GM18505 (cell line): ENCODE measurements around the gene KLHL36.

Experiments used
- ATAC-seq: cut with Tn5 transposase; IDR thresholded peaks from one replicate; pipeline ENCODE4 v1.9.1; 2021; ENCODE audit not compliant: unreplicated experiment
- POLR2A ChIP-seq: IDR thresholded peaks from 4 replicates; pipeline ENCODE4 v1.6.1; 2011; ENCODE audit warnings: borderline replicate concordance; ENCODE audit not compliant: insufficient read depth, insufficient read length; ENCODE audit errors: extremely low read depth

Gene KLHL36

DNA sequence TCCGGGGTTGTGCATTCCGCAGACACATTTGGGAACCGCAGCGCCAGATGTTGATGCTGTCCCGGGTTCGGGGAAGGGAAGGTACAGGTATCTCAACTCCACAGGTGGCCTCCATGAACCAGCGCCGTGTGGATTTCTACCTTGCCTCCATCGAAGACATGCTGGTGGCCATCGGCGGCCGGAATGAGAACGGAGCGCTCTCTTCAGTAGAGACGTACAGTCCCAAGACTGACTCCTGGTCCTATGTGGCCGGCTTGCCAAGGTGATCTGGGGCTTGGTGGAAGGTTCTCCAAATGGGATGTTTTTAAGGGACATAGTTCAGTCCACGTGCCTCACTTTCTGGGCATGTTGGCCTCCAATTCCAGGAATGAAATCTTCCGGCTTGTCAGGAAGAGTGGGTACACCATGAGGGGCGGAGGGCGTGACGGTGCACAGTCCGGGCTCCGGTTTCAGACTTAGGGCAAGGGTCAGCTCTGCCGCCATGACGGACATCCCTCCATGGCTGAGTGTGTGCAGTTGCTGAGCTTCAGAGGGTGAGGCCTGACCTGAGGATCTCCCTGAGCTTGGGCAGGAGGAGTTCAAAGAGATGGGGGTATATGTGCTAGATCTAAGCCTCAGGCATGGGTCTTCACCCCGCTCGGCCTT is 11.5 kb downstream of the KLHL36 start:
- ATAC-seq = no peak
- no peak for TF ChIP-seq POLR2A

GRCh38 chr16:84660973-84661372 is 12.7 kb downstream of the KLHL36 start:
- no peak for ATAC-seq

DNA sequence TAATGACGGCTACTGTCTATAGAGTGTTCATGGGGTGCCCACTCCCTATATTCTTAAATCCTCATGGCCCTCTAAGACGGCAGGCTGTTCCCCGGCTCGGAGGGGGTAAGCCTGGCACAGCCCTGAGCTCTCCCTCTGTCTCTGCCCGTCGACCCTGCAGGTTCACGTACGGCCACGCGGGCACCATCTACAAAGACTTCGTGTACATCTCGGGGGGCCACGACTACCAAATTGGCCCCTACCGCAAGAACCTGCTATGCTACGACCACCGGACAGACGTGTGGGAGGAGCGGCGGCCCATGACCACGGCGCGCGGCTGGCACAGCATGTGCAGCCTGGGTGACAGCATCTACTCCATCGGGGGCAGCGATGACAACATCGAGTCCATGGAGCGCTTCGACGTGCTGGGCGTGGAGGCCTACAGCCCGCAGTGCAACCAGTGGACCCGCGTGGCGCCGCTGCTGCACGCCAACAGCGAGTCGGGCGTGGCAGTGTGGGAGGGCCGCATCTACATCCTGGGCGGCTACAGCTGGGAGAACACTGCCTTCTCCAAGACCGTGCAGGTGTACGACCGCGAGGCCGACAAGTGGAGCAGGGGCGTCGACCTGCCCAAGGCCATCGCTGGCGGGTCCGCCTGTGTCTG is 13.2 kb downstream of the KLHL36 start:
- no peak for TF ChIP-seq POLR2A
- no peak for ATAC-seq

More at GRCh38 chr16:84660973-84661372, 12.7 kb downstream of the KLHL36 start:
- TF ChIP-seq POLR2A = no peak

- TF ChIP-seq POLR2A = no peak
- no peak for ATAC-seq
Measured at GRCh38 chr16:84662471-84662870, 14.2 kb downstream of the KLHL36 start.

DNA sequence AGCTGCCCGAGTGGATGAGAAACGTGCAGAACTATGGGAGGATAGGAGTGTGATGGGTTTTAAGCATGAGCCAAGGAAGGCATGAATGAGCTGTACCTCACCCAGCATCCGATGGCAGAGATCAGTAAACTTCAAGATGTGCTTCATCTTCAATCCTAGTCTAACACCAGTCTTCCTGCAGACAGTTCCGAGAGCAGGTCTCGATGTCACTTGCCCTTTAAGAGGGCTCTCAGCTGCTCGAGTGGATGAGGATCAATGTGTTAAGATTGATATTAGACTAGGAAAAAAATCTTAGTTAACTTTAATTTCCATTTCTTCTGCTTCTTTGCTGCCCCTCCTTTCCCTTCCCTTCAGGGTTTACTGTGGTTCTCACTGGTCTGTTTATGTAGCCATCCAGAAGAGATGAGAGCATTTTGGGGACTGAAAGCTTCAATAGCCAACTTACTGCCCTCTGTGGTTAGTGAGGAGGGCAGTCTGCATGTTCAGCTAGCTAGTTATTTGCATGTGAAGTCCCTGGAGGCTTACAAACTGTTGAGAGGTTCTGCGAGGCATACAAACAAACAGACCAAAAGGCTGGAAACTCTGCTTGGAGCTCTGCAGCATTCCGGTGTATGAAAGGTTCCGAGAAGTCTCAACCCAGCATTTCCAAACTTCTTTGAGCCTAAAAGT is 15.3 kb downstream of the KLHL36 start:
- peak; percentile 53 for ATAC-seq
- no peak for TF ChIP-seq POLR2A

DNA sequence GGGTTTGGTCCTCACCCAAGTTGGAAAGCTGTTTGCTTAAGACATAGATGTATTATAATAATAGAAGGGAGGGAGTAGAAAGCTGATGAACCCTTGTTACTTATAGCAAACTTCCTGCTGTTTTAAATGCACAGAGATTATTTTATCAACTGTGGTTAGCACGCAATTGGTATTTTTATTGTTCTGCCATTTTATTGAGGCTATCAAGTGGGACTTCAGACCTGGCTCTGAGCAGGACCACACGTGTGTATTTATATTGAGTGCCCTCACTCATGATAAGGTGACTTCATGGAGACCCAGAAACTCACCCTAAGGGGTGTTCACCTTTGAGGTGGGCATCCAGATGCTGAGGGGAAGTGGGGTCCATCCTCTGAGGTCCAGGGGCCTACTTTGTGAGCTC is 17.0 kb downstream of the KLHL36 start:
- no peak for ATAC-seq
- no peak for TF ChIP-seq POLR2A

DNA sequence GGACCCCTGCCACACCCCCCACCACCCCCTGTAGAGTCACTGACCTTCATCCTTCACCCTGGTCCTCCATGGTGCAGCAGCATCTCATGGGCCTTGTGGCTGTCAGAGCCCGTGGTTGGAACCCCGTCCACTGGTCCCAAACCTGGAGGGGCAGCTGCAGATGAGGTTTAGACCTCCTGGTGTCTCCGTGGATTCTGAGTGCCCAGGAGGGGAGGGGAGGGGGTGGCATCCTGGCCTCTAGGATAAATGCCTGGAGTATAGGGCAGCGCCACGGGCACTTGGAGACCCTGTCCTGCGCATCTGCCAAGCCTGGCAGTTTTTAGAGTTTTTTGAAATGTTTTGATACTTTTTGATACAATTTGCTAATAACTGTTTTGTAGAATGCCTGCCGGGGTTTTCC is 17.5 kb downstream of the KLHL36 start:
- TF ChIP-seq POLR2A = no peak
- no peak for ATAC-seq

DNA sequence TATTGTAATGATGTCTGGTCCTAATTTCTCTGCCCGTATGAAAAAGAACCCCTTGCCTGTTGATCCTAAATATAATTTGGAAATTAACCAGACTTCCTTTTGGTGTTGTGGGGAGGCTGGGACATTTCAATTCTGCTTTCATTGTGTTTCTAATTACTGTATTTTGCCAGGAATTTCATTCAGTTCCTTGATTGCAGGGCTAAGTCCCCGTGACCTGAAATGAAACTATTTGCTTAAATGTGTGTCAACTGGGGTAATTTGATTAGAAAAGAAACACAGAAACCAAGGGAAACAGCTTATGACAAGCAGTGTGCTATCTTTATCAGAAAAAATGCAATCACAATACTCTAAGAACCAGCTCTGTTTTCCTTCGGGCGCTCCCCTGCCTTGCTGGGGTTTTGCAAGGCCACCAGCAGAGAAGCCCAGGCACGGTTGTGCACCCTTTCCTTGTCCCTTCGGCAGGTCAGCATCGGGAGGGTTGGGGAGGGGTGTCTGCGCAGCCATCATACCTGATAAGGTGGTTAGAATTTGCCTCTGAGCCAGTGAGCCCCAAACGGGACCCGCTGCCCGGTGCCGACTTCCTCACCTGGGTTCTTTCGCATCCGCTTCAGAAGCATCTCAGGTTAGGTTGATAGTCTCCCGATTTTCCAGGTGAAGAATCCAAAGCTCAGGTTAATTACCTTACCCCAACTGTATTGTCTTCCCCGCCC is 19.4 kb downstream of the KLHL36 start:
- no peak for ATAC-seq
- no peak for TF ChIP-seq POLR2A

DNA sequence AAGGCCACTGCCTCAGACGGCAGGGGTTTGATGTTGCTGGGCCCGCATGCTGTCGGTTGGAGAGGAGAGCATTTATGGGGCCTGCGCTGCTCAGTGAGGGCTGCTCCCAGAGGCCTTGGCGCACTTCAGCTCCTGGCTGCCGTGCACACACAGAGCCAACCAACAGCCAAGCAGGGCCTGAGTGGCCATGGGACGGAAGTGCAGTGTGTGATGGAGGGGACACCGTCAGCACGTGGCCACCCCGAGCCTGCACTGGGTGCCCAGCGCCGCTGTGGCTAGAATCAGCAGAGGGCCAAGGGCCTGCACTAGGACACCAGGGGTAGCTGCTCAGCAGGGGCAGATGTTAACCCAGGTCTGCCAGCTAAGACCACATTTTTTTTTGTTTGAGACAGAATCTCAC is 21.8 kb downstream of the KLHL36 start:
- TF ChIP-seq POLR2A = no peak
- no peak for ATAC-seq

DNA sequence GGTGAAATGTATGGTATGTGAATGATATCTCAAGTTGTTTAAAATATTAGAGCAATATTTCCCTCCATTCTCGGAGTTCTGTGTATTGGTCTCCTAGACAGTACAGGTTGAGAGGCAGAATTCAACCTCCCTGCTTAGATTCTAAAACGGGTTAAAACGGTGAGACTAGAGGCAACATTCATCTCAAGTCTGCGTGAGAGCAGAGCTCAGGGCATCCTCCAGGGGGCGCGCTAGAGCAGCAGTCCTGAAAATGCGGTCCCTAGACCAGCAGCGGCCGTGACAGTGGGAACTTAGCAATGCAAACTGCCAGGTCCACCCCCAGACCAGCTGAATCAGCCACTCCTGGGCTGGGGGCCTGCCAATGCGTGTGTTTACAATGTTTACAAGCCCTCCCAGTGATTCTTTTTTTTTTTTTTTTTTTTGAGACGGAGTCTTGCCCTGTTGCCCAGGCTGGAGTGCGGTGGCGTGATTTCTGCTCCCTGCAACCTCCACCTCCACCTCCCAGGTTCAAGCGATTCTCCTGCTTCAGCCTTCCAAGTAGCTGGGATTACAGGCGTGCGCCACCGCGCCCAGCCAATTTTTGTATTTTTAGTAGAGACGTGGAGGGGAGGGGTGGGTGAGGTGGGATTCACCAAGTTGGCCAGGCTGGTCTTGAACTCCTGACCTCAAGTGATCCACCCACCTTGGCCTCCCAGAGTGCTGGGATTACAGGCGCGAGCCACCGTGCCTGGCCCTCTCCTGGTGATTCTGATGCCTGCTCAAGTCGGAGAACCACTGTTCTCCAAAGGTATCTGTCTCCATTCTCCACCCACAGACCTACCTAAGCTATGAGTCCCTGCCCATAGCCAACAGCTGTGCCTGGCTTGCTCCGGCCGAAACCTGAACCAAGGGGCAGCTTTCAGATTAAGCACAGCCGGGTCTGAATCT is 24.2 kb downstream of the KLHL36 start:
- ATAC-seq = no peak

GRCh38 chr16:84673203-84673535 is 24.9 kb downstream of the KLHL36 start:
- no peak for TF ChIP-seq POLR2A
- ATAC-seq = no peak

More for the DNA sequence above, 24.2 kb downstream of the KLHL36 start:
- no peak for TF ChIP-seq POLR2A

DNA sequence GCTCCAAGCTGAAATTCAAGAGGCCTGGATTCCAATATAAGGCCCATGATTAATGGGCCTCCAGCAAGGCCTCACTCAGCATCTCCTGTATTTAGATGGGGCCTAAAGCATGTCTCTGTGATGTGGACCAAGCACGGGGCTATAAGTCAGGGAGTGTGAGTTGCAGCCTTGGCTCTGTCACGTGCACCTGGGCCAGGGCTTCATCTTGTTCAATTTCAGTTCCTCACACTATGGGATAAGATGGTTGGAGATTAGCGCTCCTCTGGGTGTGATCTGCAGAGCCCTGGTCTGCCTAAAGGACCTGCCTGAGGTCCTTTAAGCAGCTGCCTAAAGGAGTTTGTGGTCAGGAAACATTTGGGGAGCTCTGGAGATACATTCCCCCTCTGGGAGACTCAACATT is 25.2 kb downstream of the KLHL36 start:
- TF ChIP-seq POLR2A = no peak
- no peak for ATAC-seq

- no peak for ATAC-seq
- no peak for TF ChIP-seq POLR2A
Measured at GRCh38 chr16:84675423-84675822, 27.1 kb downstream of the KLHL36 start.
